Measurements from ENCODE around the gene FOXC2.

GRCh38 chr16:86581458-86581857 lies 14.8 kb downstream of the FOXC2 start:
- TF ChIP-seq CTCF (IDR thresholded peaks at IDR 0.05; ENCODE audit: low read depth, low read length) (no peak), EZH2phosphoT487 (IDR thresholded peaks at IDR 0.05; ENCODE audit: low read depth) (no peak)

Measured in OCI-LY3 (cell line).